GM18870 (cell line): Measurements from ENCODE around the gene NEU4.
"Not testable (repeated sequence)": the region's sequence is repeated elsewhere in the genome, so short reads cannot be mapped to it uniquely, and the experiment has no call there.

ENCODE experiments used
- ATAC-seq: cut with Tn5 transposase; IDR thresholded peaks from one replicate; pipeline ENCODE4 v1.9.1; 2021; ENCODE audit warnings: moderate library complexity; ENCODE audit not compliant: unreplicated experiment

Gene NEU4

GRCh38 chr2:241798631-241799521 lies 10.1 kb upstream of the NEU4 start:
- ATAC-seq: no peak

DNA sequence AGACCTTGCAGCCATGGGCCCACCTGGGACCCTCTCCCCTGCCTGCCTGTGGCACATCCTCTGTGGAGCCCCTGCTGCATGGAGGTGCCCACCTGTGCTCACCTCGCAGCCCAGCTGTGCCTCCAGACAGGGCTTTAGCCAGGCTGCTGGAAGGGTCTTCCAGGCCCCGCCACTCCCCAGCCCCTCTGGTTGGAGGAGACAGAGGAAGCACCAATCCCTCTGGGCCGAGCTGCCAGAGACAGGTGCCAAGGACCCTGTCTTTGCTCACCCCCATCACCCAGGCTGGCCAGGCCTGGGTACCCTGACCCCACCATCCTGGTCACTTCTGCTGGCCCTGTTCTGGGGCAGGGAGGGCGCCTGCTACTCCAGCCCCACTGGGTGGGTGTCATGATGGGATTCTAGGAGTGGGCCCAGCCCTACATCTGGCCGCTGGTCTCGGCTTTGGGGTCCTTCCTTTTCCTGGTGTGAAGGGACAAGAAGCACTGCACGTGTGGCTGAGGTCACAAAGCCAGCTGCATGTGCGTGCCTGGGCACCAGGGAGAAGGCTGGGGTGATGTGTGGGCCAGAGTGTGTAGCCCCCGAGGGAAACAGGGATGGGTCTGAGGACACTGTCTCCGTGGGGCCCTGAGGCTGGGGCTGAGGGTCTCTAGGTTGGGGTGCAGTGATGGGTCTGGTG lies 9.3 kb upstream of the NEU4 start:
- ATAC-seq: no peak

DNA sequence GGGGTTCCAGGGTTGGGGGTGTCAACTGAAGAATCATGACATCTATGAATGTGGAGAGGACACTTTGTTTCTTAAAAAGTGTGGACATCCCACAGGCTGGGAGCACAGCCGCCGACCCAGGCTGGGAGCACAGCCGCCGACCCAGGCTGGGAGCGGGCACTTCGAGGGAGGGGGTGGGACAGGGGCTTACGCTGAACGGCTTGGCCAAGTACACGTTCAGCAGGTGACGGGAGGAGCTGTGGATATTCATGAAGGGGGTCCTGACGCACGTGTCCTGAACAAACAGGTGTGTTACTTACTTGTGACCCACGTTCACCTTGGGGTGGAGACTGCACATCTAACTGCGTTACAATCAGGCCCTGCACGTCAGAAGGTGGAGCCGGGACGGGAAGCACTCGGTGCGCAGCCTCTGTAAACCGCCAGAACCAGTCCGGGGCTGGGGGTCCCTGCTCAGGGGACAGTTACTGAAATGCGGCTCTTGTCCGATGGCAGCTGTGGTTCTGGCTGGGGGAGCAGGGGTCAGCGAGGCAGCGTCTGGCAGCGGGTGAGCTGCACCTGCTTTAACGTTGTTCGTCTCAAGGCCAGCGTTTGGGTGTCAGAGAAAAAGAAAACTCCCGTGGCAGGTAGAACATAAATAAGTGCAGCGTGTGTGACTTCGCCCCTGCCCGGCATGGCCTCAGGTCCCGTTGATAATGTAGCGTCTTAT lies 8.6 kb upstream of the NEU4 start:
- ATAC-seq: not testable (repeated sequence)

DNA sequence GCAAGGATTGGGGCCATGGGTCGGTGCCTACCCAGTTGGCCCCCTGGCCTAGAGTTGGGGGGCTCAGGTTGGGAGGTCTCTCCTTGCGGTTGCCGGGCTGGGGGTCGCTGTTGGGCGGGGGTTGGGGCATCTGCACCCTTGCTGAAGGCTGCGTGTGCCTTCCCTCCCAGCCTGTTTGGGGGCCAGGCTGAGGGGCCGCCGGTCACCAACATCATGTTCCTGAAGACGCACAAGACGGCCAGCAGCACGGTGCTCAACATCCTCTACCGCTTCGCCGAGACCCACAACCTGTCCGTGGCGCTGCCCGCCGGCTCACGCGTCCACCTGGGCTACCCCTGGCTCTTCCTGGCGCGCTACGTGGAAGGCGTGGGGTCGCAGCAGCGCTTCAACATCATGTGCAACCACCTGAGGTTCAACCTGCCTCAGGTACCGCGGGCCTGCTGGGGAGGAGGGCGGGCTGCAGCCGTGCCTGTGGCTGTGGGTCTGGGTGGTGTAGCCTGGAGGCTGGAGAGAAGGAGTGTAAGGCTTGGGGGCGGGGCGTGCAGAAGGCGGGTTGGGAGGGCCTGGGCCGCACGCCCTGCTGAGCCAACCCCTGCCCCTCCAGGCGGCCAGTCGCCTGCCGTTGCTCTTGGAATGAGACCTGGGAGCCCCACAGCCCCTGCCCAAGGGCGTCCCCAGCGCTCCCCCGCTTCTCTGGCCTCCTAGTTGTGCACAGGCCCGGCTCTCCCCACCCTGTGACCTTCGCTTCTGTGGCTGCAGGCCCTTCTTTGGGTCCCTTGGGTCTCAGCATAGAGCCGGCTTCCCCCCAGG lies 7.2 kb upstream of the NEU4 start:
- no peak for ATAC-seq

DNA sequence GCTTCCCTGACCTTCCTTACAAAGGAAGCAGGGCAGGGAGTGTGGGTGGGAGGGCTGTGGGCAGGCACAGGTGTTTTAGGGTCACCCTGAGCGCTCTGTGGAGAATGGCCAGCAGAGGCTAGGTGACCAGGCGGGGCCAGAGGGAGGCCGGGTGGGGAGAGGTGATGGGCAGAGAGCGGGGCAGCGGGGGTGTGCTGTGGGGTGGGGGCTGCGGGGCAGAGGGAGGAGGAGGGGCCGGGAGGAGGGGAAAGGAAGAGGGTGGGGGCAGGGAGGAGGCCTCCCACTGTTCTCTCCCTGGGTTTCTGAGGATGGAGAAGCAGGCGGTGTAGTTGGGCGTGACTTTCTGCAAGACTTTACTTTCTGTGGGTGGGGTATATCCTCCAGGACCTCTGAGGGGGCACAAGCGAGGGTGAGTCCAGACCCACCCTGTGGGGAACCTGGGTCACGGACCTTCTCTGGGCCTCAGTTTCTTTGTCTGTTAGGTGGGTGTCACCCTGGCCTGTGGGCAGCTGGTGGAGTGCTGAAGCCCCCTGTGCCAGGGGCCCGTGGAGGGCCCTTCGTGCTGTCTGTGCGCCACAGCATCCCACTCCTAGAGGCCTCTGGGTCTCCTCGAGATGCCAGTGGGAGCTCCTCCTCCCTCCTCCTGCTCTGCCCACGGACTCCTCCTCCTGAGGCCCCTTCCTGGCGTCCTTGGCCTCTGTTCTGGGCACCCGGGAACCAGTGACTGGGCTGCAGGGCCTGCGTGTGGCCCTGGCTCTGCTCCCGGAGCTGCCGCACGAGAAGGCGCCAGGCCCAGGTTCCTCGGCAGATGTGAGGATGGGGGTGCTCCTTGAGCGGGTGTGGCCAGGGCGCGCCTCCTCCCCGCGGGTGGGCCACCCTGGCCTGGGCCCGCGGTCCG lies 6.3 kb upstream of the NEU4 start:
- ATAC-seq: no peak

DNA sequence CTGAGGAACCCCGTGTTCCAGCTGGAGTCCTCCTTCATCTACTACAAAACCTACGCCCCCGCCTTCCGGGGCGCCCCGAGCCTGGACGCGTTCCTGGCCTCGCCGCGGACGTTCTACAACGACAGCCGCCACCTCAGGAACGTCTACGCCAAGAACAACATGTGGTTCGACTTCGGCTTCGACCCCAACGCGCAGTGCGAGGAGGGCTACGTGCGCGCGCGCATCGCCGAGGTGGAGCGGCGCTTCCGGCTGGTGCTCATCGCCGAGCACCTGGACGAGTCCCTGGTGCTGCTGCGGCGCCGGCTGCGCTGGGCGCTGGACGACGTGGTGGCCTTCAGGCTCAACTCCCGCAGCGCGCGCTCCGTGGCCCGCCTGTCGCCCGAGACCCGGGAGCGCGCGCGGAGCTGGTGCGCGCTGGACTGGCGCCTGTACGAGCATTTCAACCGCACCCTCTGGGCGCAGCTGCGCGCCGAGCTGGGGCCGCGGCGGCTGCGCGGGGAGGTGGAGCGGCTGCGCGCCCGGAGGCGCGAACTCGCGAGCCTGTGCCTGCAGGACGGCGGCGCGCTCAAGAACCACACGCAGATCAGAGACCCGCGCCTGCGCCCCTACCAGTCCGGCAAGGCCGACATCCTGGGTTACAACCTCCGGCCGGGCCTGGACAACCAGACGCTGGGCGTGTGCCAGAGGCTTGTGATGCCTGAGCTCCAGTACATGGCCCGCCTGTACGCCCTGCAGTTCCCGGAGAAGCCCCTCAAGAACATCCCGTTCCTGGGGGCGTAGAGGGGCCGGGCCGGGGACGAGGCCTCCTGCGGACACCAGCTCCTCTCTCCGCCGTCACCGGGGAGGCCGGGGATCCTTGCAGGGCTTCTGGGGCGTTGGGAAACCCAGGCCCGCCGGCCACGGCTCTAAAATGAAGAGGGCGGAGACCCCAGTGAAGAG lies 5.3 kb upstream of the NEU4 start:
- no peak for ATAC-seq

DNA sequence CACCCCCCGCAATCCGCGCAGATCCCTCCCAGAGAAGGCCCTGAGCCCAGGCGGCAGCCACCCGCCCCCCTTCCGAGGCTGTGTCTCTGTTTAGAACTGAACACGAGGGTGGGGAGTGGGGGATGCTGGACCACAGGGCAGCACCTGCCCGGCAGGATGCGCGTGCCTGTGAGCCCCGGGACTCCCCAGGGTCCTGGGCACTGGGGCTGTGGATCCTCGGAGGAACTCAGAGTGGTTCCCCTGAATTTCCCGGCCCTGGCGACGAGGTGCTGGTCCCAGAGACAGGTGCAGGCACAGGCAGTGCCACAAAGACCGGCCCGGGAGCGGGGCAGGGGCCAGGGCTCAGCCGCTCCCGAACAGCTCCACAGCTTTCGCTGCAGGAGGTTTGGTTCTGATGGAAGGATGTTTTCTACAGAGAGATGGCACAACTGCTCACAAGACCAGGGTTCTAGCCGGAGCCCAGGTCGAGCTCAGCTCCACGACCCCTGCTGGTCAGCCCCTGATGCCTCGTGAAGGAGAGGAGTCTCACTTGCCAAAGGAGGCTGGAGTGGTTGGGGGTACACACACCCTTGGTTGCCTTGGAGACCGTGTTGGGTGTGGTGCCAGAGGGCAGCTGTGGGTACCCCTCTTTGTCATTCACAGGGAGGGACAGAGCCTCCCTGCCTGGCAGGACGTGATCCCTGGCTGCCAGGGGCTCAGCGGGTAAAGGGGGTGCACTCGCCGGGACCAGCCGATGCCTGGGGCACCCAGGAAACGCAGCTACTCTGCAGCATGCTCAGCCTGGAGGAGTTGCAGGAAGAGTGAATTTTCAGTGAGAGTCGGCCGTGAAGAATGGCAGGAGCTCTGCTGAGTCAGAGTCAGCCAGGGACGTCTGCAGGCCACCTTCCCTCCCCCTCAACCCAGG lies 4.4 kb upstream of the NEU4 start:
- no peak for ATAC-seq

DNA sequence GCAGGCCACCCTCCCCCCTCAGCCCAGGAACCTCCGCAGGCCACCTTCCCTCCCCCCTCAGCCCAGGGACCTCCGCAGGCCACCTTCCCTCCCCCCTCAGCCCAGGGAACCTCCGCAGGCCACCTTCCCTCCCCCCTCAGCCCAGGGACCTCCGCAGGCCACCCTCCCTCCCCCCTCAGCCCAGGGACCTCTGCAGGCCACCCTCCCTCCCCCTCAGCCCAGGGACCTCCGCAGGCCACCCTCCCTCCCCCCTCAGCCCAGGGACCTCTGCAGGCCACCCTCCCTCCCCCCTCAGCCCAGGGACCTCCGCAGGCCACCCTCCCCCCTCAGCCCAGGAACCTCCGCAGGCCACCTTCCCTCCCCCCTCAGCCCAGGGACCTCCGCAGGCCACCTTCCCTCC lies 2.8 kb upstream of the NEU4 start:
- ATAC-seq: not testable (repeated sequence)

DNA sequence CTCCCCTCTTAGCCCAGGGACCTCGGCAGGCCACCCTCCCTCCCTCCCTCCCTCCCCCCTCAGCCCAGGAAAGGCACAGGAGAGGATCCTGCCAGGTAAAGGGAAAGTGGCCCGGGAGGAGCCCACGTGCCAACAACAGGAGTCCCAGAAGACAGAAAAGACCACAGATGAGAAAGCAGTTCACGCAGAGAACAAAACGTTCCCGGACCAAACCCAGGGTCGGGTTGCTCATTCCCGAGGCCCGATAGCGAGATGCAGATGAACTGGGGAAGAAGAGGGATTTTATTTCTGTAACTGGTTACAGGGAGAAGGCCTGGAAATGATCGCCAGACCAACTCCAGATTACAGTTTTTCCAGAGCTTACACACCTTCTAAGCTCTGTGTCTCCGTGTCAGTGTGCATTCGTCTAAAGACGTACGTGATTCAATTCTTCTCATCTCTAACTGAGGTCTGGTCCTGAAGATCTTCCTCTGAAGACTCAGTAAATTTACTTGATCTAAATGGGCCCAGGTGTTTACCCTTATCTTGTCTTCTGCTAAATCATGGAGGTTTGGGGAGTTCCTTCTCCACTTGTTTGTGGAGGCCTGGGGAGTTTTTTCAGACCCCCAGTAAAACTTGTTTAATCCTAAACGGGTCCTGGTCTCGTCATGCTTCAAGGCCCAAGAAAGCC lies 807 bp upstream of the NEU4 start:
- no peak for ATAC-seq

GRCh38 chr2:241809383-241810306 lies 652 bp downstream of the NEU4 start:
- ATAC-seq: no peak

- ATAC-seq: no peak
Measured at GRCh38 chr2:241810307-241811200, 1.6 kb downstream of the NEU4 start.

- no peak for ATAC-seq
Measured at GRCh38 chr2:241811201-241811951, 2.4 kb downstream of the NEU4 start.

DNA sequence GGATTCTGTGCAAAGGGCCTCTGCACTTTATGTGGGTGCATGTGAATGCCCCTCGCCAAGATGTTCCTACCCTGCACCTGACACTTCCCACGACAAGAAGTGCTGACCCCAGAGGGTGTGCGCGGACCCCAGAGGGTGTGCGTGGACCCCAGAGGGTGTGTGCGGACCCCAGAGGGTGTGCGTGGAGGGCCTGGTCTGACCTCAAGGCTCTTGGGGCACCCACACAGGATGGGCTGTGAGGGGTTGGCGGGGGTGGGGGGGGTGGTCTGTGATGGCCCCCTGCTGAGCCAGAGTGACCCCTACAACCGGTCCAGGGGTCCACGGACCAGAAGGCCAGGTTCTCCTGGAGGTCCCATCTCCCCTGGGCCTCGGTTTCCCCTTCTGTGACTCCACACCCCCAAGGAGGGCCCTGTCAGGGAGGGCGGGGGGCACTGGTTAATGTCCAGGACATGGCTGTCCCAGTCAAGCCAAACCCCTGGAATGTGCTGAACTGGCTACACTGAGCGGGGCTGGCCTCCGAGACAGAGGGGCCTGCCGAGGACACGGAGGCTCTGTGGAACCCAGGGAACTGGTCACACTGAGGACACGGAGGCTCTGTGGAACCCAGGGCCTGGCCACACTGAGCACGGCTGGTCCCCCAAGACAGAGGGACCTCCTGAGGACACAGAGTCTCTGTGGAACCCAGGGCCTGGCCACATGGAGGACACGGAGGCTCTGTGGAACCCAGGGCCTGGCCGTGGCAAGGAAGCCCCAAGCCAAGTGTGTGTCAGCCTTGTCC lies 3.1 kb downstream of the NEU4 start:
- ATAC-seq: no peak
